ENCODE results near the gene NEK9. TPM values are rescaled to one million over a fixed set of nuclear protein-coding genes. Genes with fewer than 3 reads are reported as not detected.

Gene NEK9
- total and polyA plus RNA-seq, 10 of the 15 experiments (the other 5 are each of a cell fraction or from before 2014, with no cell fraction given): 6.0 to 78.8 (median 44.7) TPM

GRCh38 chr14:75096959-75097358 is 29.9 kb downstream of the NEK9 start (continued):
- TF ChIP-seq PRDM15 (CRISPR knock-in tag; IDR thresholded peaks at IDR 0.05): no peak

GRCh38 chr14:75095690-75096089 is 31.2 kb downstream of the NEK9 start:
- Histone ChIP-seq H3K9me3 (replicated peaks; ENCODE audit: control insufficient read depth, insufficient read depth, low read length) (no peaks in the 10 kb centered on the region), H3K4me1 (ENCODE audit: control insufficient read depth, insufficient read depth, low read length) (no peaks in the 10 kb centered on the region), H3K9ac (ENCODE audit: control insufficient read depth, insufficient read depth, low read length) (no peak overlapping the region), H3K36me3 (ENCODE audit: control insufficient read depth in 2 of 2, insufficient read depth in 2 of 2, low read length in 1 of 2) (peaks cover 0 to 8% of the 10 kb centered on the region in 2 experiments; a peak in 3 of 4 replicates), H3K4me3 (no peak overlapping the region), H4K20me1 (ENCODE audit: control insufficient read depth, insufficient read depth) (no peaks in the 10 kb centered on the region; the same call in 1 of the 2 replicates), H3K4me2 (ENCODE audit: control insufficient read depth, insufficient read depth) (no peak overlapping the region), H3K79me2 (ENCODE audit: control insufficient read depth, insufficient read depth, low read length) (no peaks in the 10 kb centered on the region), H3K27me3 (replicated peaks in 1 of 2; ENCODE audit: control insufficient read depth in 2 of 2, insufficient read depth in 2 of 2, low read length in 1 of 2) (no peaks in the 10 kb centered on the region), H3K27ac (ENCODE audit: control insufficient read depth, insufficient read depth) (no peak overlapping the region), H2AFZ (ENCODE audit: control insufficient read depth, low read depth, low read length) (no peak overlapping the region)
- no TSS peak for BruUV-seq (replicated peaks)
- SMC1A ChIA-PET (ENCODE audit: uncharacterized antibody, unreplicated experiment): interaction anchor here (0.8 to 1.3 kb wide), 3 partner anchors 150 to 235 kb away, joined by 3 read pairs; no protein-coding TSS in a partner anchor
- FAIRE-seq (no peak), DNase-seq (ENCODE audit: low read depth, low spot score) (no peak), ATAC-seq (no peak)
- 69% methylated on average over 4 of the region's 4 CpGs for WGBS (ENCODE audit: insufficient coverage, insufficient replicate concordance, low lambda C conversion rate, missing lambda C conversion rate)
- RAD21 ChIA-PET (ENCODE audit: unreplicated experiment): interaction anchor here (2.1 kb wide), 1 partner anchor 235 kb away, joined by 5 read pairs; no protein-coding TSS in a partner anchor
- CTCF ChIA-PET: interaction anchor here (0.8 kb wide), 1 partner anchor 235 kb away, joined by 3 read pairs; no protein-coding TSS in a partner anchor
- intact Hi-C loops (cut with micrococcal nuclease; ENCODE audit: unreplicated experiment) (no loop called here), in situ Hi-C loops (cut with MboI) (no loop called here)
- POLR2A ChIA-PET: no interaction called here
- TF ChIP-seq BRCA1 (IDR thresholded peaks at IDR 0.05; ENCODE audit: low read depth, low read length) (no peak), MLLT1 (IDR thresholded peaks at IDR 0.05) (no peak), SIN3A (IDR thresholded peaks at IDR 0.05; ENCODE audit: low read depth, low read length) (no peak), HDAC6 (IDR thresholded peaks at IDR 0.05; ENCODE audit: unreplicated experiment) (no peak), IRF4 (IDR thresholded peaks at IDR 0.05; ENCODE audit: low read depth, low read length) (no peak), SMAD1 (IDR thresholded peaks at IDR 0.05; ENCODE audit: low read depth, partially characterized antibody) (no peak), CHD4 (IDR thresholded peaks at IDR 0.05) (no peak), ZZZ3 (IDR thresholded peaks at IDR 0.05; ENCODE audit: control insufficient read depth, insufficient read length, low read depth) (no peak), ZBTB33 (IDR thresholded peaks at IDR 0.05) (no peak), RAD51 (IDR thresholded peaks at IDR 0.05) (no peak), NFXL1 (IDR thresholded peaks at IDR 0.05; ENCODE audit: borderline replicate concordance) (no peak)
- TF ChIP-seq, protein P1, sequence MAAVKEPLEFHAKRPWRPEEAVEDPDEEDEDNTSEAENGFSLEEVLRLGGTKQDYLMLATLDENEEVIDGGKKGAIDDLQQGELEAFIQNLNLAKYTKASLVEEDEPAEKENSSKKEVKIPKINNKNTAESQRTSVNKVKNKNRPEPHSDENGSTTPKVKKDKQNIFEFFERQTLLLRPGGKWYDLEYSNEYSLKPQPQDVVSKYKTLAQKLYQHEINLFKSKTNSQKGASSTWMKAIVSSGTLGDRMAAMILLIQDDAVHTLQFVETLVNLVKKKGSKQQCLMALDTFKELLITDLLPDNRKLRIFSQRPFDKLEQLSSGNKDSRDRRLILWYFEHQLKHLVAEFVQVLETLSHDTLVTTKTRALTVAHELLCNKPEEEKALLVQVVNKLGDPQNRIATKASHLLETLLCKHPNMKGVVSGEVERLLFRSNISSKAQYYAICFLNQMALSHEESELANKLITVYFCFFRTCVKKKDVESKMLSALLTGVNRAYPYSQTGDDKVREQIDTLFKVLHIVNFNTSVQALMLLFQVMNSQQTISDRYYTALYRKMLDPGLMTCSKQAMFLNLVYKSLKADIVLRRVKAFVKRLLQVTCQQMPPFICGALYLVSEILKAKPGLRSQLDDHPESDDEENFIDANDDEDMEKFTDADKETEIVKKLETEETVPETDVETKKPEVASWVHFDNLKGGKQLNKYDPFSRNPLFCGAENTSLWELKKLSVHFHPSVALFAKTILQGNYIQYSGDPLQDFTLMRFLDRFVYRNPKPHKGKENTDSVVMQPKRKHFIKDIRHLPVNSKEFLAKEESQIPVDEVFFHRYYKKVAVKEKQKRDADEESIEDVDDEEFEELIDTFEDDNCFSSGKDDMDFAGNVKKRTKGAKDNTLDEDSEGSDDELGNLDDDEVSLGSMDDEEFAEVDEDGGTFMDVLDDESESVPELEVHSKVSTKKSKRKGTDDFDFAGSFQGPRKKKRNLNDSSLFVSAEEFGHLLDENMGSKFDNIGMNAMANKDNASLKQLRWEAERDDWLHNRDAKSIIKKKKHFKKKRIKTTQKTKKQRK (IDR thresholded peaks at IDR 0.05; ENCODE audit: low read depth, low read length): no peak
